HL-60 (cell line): ENCODE results near the gene TEX52.

Source experiments
- DNase-seq, 2 experiments: peaks; one replicate each; pipeline ENCODE4 v3.0.0-alpha.2; 2010 to 2020; ENCODE audit warnings: low read depth in 1 of 2, low spot score in 1 of 2
- H3K27ac ChIP-seq: fragments of 250-450 bp; sonication (Bioruptor Pico); replicated peaks from 2 replicates; pipeline ENCODE4 v1.5.1; 2020; ENCODE audit warnings: mild to moderate bottlenecking, moderate library complexity
- H3K27me3 ChIP-seq: fragments of 250-450 bp; sonication (Bioruptor Pico); 2 replicates; pipeline ENCODE4 v1.5.1; 2021; ENCODE audit warnings: mild to moderate bottlenecking, moderate library complexity; ENCODE audit not compliant: insufficient read depth, poor library complexity, severe bottlenecking
- H3K4me3 ChIP-seq: replicated peaks from 2 replicates; pipeline ENCODE4 v1.5.1; 2011; ENCODE audit warnings: mild to moderate bottlenecking, control low read depth, low read length; ENCODE audit not compliant: insufficient read depth
- GABPA ChIP-seq: IDR thresholded peaks from 2 replicates; pipeline ENCODE4 v1.6.1; 2012; ENCODE audit warnings: low read depth
- POLR2AphosphoS5 ChIP-seq: IDR thresholded peaks from 2 replicates; pipeline ENCODE4 v1.6.1; 2012; ENCODE audit warnings: low read depth
- SPI1 ChIP-seq: IDR thresholded peaks from 2 replicates; pipeline ENCODE4 v1.6.1; 2012; ENCODE audit warnings: low read depth, mild to moderate bottlenecking, borderline replicate concordance
- TF ChIP-seq, protein P1 (sequence below): IDR thresholded peaks from one replicate; pipeline ENCODE4 v1.5.1; 2011; ENCODE audit warnings: low read length, control low read depth, inconsistent platforms; ENCODE audit not compliant: insufficient read depth
- TF ChIP-seq, protein P2 (sequence below): IDR thresholded peaks from 2 replicates; pipeline ENCODE4 v1.6.1; 2012; ENCODE audit warnings: low read depth; ENCODE audit not compliant: insufficient replicate concordance

The TEX52 gene

DNA sequence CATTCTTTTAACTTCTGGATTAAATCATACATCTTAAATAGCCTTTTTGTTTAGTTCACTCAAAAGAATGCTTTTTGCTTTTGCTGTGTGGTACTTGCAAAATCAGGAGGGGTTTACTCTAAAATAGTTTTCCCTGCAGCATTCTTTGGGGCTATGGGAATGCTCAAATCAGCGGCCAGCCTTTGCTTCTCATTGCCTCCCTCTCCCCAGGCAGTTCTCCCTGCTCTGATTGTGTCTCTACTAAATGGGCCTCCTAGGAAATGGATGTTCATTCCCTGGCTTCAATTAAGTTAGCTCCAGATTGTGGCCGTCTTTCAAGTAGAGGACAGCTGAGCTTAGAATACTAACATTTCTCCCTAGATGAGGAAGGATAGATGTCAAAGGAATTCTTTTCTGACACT is 38.2 kb upstream of the TEX52 start:
- no peak for DNase-seq
- H3K4me3 ChIP-seq: no peak overlapping the region
- no peak overlapping the region for H3K27ac ChIP-seq
- TF ChIP-seq, protein P1, sequence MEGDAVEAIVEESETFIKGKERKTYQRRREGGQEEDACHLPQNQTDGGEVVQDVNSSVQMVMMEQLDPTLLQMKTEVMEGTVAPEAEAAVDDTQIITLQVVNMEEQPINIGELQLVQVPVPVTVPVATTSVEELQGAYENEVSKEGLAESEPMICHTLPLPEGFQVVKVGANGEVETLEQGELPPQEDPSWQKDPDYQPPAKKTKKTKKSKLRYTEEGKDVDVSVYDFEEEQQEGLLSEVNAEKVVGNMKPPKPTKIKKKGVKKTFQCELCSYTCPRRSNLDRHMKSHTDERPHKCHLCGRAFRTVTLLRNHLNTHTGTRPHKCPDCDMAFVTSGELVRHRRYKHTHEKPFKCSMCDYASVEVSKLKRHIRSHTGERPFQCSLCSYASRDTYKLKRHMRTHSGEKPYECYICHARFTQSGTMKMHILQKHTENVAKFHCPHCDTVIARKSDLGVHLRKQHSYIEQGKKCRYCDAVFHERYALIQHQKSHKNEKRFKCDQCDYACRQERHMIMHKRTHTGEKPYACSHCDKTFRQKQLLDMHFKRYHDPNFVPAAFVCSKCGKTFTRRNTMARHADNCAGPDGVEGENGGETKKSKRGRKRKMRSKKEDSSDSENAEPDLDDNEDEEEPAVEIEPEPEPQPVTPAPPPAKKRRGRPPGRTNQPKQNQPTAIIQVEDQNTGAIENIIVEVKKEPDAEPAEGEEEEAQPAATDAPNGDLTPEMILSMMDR: no peak
- TF ChIP-seq GABPA (no peak), SPI1 (no peak), POLR2AphosphoS5 (no peak)
- TF ChIP-seq, protein P2, sequence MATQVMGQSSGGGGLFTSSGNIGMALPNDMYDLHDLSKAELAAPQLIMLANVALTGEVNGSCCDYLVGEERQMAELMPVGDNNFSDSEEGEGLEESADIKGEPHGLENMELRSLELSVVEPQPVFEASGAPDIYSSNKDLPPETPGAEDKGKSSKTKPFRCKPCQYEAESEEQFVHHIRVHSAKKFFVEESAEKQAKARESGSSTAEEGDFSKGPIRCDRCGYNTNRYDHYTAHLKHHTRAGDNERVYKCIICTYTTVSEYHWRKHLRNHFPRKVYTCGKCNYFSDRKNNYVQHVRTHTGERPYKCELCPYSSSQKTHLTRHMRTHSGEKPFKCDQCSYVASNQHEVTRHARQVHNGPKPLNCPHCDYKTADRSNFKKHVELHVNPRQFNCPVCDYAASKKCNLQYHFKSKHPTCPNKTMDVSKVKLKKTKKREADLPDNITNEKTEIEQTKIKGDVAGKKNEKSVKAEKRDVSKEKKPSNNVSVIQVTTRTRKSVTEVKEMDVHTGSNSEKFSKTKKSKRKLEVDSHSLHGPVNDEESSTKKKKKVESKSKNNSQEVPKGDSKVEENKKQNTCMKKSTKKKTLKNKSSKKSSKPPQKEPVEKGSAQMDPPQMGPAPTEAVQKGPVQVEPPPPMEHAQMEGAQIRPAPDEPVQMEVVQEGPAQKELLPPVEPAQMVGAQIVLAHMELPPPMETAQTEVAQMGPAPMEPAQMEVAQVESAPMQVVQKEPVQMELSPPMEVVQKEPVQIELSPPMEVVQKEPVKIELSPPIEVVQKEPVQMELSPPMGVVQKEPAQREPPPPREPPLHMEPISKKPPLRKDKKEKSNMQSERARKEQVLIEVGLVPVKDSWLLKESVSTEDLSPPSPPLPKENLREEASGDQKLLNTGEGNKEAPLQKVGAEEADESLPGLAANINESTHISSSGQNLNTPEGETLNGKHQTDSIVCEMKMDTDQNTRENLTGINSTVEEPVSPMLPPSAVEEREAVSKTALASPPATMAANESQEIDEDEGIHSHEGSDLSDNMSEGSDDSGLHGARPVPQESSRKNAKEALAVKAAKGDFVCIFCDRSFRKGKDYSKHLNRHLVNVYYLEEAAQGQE: no peak
- peaks cover 3% of the 10 kb centered on the region for H3K27me3 ChIP-seq

DNA sequence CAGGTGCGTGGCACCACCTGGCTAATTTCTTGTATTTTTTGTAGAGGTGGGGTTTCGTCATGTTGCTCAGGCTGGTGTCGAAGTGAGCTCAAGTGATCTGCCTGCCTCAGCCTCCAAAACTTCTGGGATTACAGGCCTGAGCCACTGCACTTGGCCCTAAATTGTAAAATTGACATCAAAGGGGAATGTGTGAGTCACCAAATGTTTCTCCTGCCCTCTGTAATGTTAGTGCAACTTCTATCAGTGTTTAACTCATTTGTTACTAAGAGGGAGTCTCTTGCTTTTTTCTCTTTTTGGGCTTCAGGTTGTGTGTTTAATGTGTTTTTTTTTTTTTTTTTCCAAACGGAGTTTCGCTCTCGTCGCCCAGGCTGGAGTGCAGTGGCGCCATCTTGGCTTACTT is 36.2 kb upstream of the TEX52 start:
- Histone ChIP-seq H3K4me3 (no peak overlapping the region), H3K27ac (no peak overlapping the region), H3K27me3 (peaks cover 3% of the 10 kb centered on the region)
- TF ChIP-seq GABPA (no peak), SPI1 (no peak)
- TF ChIP-seq, protein P2: no peak
- DNase-seq: no peak

DNA sequence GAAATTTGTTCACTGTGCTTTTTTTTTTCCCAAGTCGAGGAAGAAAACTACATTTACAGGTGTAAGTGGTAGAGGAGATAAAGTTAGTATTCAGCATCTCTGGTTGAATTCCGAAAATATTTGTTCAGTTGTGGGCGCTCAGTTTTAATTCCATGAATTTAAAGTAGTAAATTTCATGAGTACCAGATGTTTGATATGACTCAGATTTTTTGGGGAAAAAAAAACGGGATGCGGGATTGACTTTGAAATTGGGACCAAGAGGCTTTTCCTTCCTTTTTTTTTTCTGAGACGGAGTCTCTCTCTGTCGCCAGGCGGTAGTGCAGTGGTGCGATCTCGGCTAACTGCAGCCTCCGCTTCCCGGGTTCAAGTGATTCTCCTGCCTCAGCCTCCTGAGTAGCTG is 35.4 kb upstream of the TEX52 start:
- Histone ChIP-seq H3K4me3 (no peak overlapping the region), H3K27ac (no peak overlapping the region), H3K27me3 (peaks cover 3% of the 10 kb centered on the region)
- DNase-seq: no peak
- TF ChIP-seq, protein P1: no peak
- TF ChIP-seq, protein P2: no peak
- no peak for TF ChIP-seq GABPA
- no peak for TF ChIP-seq SPI1
- TF ChIP-seq POLR2AphosphoS5: no peak
